Skin of body (tissue), 2 donors: Measurements from ENCODE around the gene EEPD1. TPM values are rescaled to one million over a fixed set of nuclear protein-coding genes. Genes with fewer than 3 reads are reported as not detected.
A peak's percentile ranks its signal among the peaks of the same experiment; 100 is the strongest.

Source experiments
- DNase-seq: peaks from one replicate; lab custom pipeline; 2025; lab: John Stamatoyannopoulos, UW
- total RNA-seq: library from RNA; depleted of rRNA; stranded (reverse); fragments of >200 nt; gene quantifications from one replicate; pipeline ENCODE4 v1.2.3, GENCODE V29; 2014

EEPD1 gene
- total RNA-seq, 1 donor from 2014 or later = 12.2 TPM

DNA sequence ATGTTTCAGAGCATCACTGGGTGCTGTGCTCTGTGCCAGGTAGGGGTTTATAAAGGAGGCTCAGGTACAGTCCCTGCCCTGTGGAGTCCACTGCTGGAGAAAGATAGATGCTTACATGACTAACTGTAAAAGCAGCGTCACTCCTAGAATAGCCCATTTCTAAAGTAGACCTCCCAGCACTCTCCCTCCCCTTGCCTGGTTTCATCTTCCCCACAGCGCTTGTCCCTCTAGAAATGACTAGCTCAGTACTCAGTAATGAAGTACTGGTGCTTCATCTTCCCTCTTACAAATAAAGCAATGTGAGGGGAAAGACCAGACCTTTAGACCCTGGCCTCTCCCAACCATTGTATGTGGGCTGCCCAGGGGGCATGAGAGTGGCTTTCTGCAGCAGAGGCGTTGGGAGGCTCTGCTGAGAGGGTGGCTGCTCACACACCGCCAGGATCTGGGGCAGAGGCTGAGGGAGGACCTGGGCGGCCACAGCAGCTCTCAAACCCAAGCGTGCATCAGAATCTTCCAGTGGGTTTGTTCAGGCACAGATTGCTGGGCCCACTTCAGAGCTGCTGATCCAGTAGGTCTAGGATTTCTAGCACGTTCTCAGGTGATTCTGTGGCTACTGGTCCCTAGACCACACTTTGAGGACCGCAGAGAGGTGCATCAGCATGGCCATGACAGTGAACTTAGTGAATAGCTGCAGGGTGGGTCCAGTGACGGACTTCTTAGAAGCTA lies 126.3 kb downstream of the EEPD1 start:
- DNase-seq = no peak

- no peak for DNase-seq
Measured at GRCh38 chr7:36279926-36280315, 126.9 kb downstream of the EEPD1 start.

DNA sequence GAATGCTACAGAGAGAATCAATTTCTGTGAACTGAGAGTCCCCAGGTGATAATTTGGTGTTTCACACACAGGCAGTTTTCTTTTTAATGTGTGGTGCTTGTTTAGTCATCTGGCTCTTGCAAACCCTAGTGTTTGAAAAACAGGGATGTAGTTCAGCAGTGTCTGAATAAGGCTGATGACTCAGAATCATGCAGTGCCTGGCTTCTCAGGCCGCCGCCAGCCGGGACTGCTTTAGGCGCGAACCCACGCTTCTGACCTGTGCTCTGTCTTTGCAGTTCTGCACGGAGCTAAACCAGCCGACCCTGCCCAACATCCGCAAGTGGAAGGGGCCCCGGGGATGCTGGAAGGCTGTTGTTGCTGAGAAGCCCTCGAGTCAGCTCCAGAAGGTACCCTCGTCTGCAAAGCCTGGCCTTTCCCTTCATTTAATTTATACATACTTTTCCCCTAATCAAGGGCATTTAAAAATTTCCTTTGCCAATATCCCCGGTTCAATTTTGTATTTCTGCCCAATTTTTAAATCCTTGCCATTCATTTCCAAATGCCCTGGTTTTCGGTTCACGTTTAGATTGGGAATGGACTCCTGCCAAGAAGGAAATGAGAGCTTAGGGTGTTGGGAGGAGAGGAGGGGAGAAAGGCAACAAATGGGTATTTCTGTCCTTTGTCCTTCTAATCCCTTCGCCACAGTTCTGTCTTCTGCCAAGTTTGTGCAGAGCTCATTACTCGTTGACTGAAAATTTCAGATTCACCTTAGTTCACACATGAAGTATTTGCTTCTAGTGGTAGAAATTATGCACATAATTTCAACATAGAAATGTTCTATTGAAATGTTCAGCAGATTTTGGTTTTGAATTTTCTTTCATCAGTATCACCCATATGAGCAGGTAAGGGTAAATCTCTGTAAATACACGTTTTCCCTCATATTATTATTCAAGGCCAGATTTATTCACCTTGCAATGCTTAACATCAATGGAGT lies 128.1 kb downstream of the EEPD1 start:
- DNase-seq = peak; percentile 47

GRCh38 chr7:36281945-36282717 lies 129.1 kb downstream of the EEPD1 start:
- DNase-seq = no peak

DNA sequence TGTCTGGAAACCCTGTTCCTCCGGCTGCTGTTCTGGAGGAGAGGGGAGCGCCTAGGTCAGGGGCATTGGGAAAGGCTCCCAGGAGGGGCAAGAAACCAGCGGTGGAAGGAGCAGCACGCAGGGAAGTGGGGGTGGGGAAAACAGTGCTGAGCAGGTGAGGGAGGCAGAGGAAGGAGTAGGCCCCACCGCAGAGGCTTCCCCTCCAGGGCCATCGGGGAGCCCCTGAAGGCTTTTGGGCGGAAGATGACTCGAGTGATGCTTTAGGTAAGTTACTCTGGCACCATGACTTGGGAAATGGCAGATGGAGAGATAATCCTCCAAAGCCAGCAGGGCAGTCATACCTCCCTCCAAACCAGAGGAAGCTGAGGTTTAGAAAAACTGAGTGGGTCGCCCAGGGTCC lies 130.1 kb downstream of the EEPD1 start:
- DNase-seq = no peak

DNA sequence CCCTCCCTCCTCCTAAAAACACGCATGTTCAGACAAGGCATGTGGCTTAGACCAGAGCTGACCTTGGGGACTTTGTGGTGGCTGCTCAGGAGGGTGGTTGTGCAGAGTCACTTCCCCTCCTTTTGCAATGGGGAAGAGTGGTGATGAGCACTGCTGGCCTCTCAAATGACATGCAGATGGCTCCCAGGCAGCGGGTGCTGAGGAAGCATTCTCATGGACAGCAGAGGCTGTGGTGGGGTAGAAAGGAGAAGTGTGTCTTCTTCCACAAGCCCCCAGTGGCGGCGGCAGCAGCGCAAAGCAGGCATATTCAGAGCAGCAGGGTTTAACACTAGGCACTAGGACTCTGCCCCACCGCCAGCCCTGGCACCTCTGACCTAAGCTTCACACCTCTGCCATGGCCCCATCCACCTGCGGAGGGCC lies 130.7 kb downstream of the EEPD1 start:
- DNase-seq = no peak

GRCh38 chr7:36284456-36285090 lies 131.5 kb downstream of the EEPD1 start:
- no peak for DNase-seq

DNA sequence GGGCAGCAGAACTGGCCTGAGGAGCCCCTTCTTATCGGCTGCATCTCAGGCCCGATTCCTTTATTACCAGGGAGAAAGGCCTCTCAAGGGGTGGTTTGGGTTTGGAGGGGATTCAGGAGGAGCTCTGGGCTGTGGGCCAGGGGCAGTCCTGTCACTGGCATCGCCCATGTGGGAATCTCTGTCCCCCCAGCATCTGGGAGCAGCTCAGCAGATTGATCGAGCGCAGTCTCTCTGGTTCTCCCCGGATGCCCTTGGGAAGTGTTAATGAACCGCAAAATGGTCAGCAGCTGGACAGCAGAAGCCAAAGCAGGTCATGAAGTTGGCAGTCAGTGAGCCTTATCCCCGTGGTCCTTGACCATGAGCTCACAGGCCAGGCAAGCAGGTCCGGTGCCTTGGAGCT lies 132.2 kb downstream of the EEPD1 start:
- no peak for DNase-seq

GRCh38 chr7:36286226-36286625 lies 133.2 kb downstream of the EEPD1 start:
- DNase-seq = no peak

DNA sequence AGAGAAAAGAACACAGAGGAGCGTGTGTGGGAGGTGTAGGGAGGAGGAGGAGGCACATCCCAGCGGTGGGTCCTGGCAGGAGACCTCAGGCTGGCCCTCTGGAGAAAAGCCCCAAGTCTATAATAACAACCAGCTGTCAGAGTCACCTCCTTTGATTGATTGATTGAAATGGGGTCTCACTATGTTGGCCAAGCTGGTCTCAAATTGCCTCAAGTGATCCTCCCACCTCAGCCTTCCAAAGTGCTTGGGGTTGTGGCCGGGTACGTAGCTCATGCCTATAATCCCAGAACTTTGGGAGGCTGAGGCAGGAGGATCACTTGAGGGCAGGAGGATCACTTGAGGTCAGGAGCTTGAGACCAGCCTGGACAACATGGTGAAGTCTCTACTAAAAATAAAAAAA lies 133.6 kb downstream of the EEPD1 start:
- DNase-seq = no peak

- DNase-seq = no peak
Measured at GRCh38 chr7:36287371-36288241, 134.6 kb downstream of the EEPD1 start.

- no peak for DNase-seq
Measured at GRCh38 chr7:36288501-36288900, 135.4 kb downstream of the EEPD1 start.

DNA sequence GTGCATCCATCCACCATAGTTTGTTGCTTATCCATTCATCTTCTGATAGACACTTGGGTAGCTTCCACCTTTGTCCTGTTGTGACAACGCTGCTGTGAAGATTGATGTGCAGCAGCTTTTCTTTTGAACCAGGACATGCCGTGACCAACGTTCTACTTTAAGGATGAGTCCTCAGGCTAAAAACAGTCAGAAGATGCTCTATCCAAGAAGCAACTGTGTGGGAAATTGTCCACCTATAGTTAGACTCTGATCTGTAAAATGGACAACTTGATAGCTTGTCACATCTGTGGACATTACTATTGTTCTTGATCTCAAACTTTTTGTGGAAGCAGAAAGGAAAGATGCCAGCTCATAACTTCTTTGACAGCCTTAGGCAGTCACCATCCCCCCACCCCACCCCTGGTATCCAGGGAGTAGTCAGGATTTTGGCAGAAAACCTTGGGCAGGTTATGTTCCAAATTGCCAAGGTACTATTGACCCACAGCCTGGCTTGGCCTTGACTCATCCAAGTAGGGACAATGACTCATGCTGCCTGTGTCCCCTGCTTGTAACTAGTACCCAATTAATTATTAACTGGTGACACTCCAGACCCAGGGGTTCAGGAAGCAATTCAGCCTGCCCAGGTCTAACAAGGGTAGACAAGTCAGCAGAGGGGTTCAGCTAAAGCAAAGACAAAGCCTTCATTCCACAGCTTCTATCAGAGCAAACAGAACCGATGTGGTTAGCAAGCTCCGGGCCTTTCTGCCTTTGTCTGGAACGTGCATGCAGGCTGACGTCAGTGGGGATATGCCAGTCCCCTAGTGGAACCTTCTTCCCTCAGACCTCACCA lies 137.0 kb downstream of the EEPD1 start:
- no peak for DNase-seq

DNA sequence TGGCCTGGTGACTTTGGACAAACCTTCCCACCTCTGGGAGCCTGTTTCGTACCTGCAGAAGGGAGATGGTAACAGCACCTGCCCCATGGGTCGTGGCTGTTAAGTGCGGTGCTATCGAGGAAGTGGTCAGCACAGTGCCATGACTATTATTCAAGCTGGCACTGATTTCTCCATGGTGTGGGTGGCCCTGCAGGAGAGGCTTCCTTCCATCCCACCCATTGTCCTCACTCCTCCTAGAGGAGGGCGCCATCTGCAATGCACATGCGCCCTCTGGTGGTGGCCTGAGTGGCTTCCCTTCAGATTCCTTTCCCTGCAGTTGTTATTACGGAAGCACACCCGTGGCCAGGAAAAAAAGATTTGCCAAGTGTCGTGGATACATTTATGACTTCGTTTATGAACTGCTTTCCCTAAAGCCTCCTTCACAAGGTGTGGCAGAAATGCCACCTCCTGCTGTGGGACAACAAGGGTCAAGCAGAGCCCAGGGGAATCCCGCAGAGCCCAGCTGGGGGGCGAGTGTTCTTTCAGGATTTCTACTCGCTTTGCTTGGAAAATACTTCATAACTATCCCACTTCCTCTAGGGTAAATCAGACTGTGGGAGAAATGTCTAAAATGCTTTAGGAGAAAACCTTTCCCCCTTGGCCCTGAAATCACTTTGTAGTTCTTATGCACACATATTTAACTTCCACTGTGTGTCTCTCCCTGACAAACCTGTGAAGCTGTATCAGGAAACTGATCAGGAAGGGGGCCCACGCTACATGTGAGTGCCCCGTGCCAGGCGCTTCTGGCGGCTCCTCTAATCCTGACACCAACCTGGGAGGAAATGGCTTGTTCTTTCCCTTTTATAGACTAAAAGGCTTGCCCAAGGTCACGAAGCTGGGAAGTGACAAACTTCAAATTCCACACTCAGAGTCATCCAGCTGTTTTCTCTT lies 138.6 kb downstream of the EEPD1 start:
- DNase-seq = peak; percentile 88

- no peak for DNase-seq
Measured at GRCh38 chr7:36295090-36295489, 142.0 kb downstream of the EEPD1 start.

GRCh38 chr7:36296284-36296683 lies 143.2 kb downstream of the EEPD1 start:
- DNase-seq = no peak

- no peak for DNase-seq
Measured at GRCh38 chr7:36297364-36298009, 144.4 kb downstream of the EEPD1 start.

DNA sequence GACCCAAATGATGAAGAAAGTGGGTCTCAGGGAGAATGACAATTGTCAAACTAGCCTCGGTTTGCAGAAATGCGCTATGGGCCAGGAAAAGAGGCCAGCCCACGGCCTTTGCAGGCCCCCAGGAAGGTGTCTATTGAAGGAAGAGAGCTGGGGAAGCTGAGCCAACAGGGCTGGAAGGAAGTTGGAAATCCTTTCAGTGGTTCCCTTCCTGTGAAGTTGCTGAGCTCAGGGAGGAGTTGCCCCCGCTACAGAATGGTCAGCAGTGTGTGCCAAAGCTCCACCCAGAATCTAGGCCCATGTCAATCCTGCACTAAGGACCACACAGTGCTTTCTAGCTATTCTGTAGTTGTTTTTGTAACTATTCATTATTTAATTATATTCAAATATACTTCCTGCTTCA lies 145.1 kb downstream of the EEPD1 start:
- no peak for DNase-seq
